Measurements from ENCODE around the gene TLE4. TPM values are rescaled to one million over a fixed set of nuclear protein-coding genes. Genes with fewer than 3 reads are reported as not detected.
"Not testable (repeated sequence)": the region's sequence is repeated elsewhere in the genome, so short reads cannot be mapped to it uniquely, and the experiment has no call there.

The TLE4 gene
- polyA plus RNA-seq, 3 donors = 3.9 to 11.1 (median 8.1) TPM

DNA sequence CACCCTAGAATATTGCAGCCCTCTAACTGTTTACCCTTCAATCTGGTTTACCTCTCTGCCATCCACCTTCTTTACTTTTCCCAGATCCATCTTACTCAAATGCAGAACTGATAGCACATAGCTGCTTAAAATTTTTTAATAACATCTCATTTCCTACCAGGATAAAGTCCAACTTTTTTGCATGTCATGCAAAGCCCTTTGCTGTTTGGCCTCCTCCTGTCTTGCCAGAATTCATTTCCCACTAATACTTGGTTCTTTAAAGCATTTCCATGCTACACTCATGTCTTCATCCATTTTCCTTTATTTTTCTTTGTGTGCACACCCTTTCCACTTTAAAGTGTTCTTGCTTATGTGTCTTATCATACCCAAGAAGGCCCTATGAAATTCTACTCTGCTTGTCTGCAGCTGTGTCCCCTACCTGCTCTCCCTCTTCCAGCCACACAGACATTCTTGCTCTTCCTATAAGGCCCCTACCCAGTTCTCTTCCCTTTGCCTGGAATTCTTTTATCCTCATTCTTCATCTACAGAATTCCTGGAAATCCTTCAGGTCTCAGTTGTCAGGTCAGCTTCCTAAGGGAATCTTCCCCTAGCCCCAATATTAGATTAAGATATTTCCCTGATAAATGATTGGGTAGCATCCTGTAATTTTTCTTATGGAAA is 50.3 kb downstream of the TLE4 start:
- no peak overlapping the region for H3K27ac ChIP-seq (ENCODE audit: low read depth, low read length)

DNA sequence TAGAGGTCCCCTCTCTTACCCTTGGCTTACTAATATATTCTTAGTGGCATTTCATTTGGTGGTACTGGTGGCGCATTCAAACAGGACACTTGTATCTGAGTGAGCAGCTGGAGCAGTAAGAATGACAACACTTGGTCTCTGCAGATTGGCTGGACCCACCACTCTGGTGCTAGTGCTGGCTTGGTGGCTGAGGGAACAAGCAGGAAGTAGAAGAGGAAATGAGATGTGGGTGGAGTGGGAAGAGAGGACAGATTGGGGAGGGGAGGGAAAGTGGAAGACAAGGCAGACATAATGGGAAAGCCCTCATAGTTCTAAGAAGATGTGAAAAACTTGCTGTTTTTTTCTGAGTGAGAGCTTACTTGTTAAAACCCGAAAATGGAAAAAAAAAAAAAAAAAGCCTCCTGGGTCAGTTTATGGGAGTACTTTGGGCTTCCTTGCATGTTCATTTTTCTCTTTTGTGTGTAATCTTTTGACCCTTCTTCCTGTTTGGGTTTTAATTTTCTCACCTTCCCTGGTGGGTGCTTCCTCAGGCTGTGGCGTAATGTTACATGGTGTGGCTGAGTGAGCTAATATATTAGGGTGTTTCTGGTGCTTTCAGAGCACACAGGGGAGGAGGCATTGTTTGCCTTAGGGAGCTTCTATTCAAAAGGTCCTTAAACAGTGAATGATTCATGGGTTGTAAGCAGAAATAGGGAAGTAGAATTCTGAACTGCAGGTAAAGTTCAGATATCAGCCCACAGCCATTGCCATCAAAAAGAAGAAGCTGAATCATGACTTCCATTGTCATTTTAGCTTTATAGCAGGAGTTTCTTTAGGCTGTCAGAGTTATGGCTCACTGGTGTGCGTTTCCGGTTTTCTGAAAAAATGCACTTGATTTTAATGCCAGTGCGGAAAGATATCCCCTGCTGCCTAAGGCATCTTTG is 52.3 kb downstream of the TLE4 start:
- no peak overlapping the region for H3K27ac ChIP-seq (ENCODE audit: low read depth, low read length)
- WGBS, 3 donors = 44 to 80% (median 46%) methylated on average over 6 of the region's 6 CpGs

GRCh38 chr9:79629721-79630120 is 58.0 kb downstream of the TLE4 start:
- WGBS, 3 donors = 98% methylated on average over 2 of the region's 2 CpGs
- no peak overlapping the region for H3K27ac ChIP-seq (ENCODE audit: low read depth, low read length)

GRCh38 chr9:79630521-79631403 is 59.0 kb downstream of the TLE4 start:
- no peak overlapping the region for H3K27ac ChIP-seq (ENCODE audit: low read depth, low read length)
- 76 to 89% (median 80%) methylated on average over 5 of the region's 5 CpGs for WGBS, 3 donors

DNA sequence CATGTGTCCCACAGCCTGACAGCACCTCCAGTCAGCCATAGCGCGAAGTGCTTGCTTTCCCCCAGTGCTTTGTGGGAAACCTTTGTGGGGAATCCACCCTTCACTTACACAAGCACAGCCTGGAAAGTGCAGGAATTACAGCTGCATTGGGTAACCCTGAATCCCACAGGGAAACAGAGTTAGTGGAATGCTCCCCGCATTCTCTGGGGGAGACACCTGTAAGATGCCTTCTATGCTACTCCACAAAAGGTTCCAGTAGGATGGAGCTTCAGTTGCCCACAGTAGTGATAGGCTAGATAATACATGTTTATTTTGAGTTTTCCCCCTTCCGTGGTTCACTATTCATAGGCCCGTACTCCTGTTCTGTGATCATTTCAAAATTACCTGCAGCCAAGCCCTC is 60.3 kb downstream of the TLE4 start:
- H3K27ac ChIP-seq (ENCODE audit: low read depth, low read length) = no peak overlapping the region
- WGBS, 3 donors = 93 to 97% (median 96%) methylated on average over 5 of the region's 5 CpGs

DNA sequence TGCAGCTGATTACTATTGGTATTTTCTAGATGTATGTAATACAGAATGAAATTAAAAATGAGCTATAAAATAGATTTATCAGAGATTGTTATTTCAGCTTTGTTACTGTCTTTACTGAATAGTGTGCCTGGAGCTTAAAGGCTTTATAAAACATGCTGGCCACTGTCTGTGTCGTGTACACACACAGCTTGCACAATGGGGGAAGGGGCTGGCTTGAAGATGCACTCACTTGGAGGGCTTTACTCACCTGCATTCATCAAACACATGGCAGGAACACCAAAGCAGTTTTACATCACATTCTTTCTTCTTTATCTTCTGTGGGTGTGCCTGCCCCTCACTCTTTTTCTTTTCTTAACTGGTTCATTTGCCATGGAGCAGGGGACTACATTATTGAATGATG is 60.9 kb downstream of the TLE4 start:
- 65 to 96% (median 87%) methylated on average over 1 of the region's 1 CpG for WGBS, 3 donors
- no peak overlapping the region for H3K27ac ChIP-seq (ENCODE audit: low read depth, low read length)

GRCh38 chr9:79633558-79633957 is 61.8 kb downstream of the TLE4 start:
- 69 to 86% (median 73%) methylated on average over 3 of the region's 3 CpGs for WGBS, 3 donors
- no peak overlapping the region for H3K27ac ChIP-seq (ENCODE audit: low read depth, low read length)

- 67 to 76% (median 75%) methylated on average over 2 of the region's 2 CpGs for WGBS, 3 donors
- H3K27ac ChIP-seq (ENCODE audit: low read depth, low read length) = no peak overlapping the region
Observed at GRCh38 chr9:79637177-79637925, 65.6 kb downstream of the TLE4 start.

GRCh38 chr9:79638806-79639205 is 67.0 kb downstream of the TLE4 start:
- 94 to 98% (median 98%) methylated on average over 2 of the region's 2 CpGs for WGBS, 3 donors
- no peak overlapping the region for H3K27ac ChIP-seq (ENCODE audit: low read depth, low read length)

- WGBS, 3 donors = 95 to 100% (median 97%) methylated on average over 1 of the region's 1 CpG
Observed at GRCh38 chr9:79639354-79639753, 67.6 kb downstream of the TLE4 start.

DNA sequence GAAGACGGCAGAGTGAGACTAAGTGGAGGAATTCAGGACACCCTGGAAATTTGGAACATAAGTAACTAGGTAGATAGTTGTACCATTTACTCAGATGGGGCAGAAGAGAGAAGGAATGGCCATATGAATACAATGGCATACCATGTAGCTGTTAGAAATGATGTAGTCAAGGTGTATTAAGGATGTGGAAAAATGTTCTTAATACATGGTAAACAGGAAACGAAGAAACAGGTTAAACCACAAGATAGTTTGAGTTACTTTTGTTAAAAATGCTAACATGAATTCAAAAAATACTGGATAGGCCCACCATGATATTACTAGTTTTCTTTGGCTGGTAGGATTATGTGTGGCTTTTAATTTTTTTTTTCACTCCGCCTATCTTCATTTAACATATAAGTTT is 68.3 kb downstream of the TLE4 start:
- 97 to 98% (median 97%) methylated on average over 3 of the region's 3 CpGs for WGBS, 3 donors
- H3K27ac ChIP-seq (ENCODE audit: low read depth, low read length) = not testable (repeated sequence)

More at GRCh38 chr9:79639354-79639753, 67.6 kb downstream of the TLE4 start:
- no peak overlapping the region for H3K27ac ChIP-seq (ENCODE audit: low read depth, low read length)

GRCh38 chr9:79641070-79641469 is 69.3 kb downstream of the TLE4 start:
- H3K27ac ChIP-seq (ENCODE audit: low read depth, low read length) = no peak overlapping the region
- WGBS, 3 donors = 67 to 77% (median 70%) methylated on average over 1 of the region's 1 CpG

DNA sequence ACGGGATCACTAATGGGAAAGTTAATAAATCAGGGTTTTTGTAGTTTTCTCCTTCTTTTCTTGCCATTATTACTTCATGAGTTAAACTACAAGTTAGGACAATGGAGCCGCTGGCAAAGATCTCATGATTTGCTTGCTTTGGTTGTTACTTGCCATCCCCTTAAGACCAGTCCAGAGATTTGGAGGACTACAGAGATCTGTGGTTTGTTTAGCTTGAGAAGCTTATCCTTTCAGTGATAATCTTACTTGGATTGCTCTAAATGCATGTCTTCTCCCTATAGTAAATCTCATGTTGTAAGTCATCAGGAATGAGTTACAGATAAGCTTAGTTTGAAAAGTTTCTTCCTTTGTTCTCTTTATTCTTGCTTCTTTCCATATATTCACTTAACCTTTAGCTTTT is 70.9 kb downstream of the TLE4 start:
- WGBS, 3 donors = 95 to 98% (median 96%) methylated on average over 2 of the region's 2 CpGs
- no peak overlapping the region for H3K27ac ChIP-seq (ENCODE audit: low read depth, low read length)

GRCh38 chr9:79644048-79644447 is 72.3 kb downstream of the TLE4 start:
- 76 to 94% (median 89%) methylated on average over 6 of the region's 6 CpGs for WGBS, 3 donors
- no peak overlapping the region for H3K27ac ChIP-seq (ENCODE audit: low read depth, low read length)

DNA sequence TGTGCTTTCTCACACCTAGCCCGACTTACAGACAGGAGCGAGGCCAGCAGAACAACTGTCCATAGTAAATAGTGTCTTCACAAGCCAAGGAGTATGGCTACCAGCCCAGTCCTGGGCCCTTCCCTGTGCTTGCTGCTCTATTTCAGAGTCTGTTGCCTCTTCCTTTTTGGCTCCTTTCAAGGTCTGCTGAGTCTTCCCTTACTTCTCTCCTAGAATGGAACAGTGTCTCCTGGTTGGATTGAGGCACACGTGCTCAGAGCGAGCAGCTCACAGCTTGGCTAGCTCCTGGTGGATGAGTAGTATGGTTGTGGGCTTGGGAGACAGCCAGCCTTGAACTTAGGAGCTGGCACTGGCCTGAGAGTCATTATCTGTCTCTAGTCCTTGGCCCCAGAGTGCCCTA is 72.8 kb downstream of the TLE4 start:
- 96 to 99% (median 98%) methylated on average over 4 of the region's 4 CpGs for WGBS, 3 donors
- no peak overlapping the region for H3K27ac ChIP-seq (ENCODE audit: low read depth, low read length)

DNA sequence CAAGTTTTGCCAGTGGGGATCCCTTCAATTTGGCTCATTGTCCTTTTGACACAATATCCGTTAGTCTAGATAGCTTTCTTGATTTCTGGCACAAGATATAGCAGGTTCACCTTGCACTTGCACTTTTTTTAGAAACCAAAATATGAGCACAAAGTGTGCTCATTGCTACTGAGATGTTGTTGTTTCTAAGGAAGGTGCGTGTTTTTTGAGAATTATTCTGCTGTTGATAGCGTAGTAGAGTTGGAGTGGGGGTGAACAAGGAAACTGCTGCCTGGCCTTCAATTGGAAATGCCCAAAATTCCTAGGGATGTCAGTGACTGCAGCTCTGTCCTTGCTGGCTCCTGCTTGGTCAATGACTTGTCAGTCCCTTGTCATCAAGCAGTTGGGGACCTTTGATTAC is 73.3 kb downstream of the TLE4 start:
- 98 to 100% (median 99%) methylated on average over 3 of the region's 3 CpGs for WGBS, 3 donors
- H3K27ac ChIP-seq (ENCODE audit: low read depth, low read length) = no peak overlapping the region

- 92 to 95% (median 94%) methylated on average over 1 of the region's 1 CpG for WGBS, 3 donors
- no peak overlapping the region for H3K27ac ChIP-seq (ENCODE audit: low read depth, low read length)
Observed at GRCh38 chr9:79646096-79646495, 74.3 kb downstream of the TLE4 start.

- 59 to 87% (median 64%) methylated on average over 10 of the region's 10 CpGs for WGBS, 3 donors
- no peak overlapping the region for H3K27ac ChIP-seq (ENCODE audit: low read depth, low read length)
Observed at GRCh38 chr9:79651251-79651795, 79.6 kb downstream of the TLE4 start.

All from adipose tissue (tissue), 3 donors.